ENCODE data around the gene SLC35G4. TPM values are rescaled to one million over a fixed set of nuclear protein-coding genes. Genes with fewer than 3 reads are reported as not detected.
"Not testable (repeated sequence)": the region's sequence is repeated elsewhere in the genome, so short reads cannot be mapped to it uniquely, and the experiment has no call there.

Gene SLC35G4
- total RNA-seq, 2 donors from 2014 or later = not detected

GRCh38 chr18:11591957-11592356 is 17.4 kb upstream of the SLC35G4 start:
- no peaks in the 10 kb centered on the region for H3K36me3 ChIP-seq
- no peaks in the 10 kb centered on the region for H3K27me3 ChIP-seq
- H3K9me3 ChIP-seq = no peaks in the 10 kb centered on the region
- H3K27ac ChIP-seq = no peak overlapping the region
- no peak for DNase-seq (ENCODE audit: low spot score)
- no peak overlapping the region for H3K4me3 ChIP-seq
- H3K4me1 ChIP-seq = no peaks in the 10 kb centered on the region
- TF ChIP-seq CTCF (IDR thresholded peaks at IDR 0.05) = no peak

GRCh38 chr18:11600321-11600720 is 9.1 kb upstream of the SLC35G4 start:
- no peak for DNase-seq (ENCODE audit: low spot score)

GRCh38 chr18:11607906-11608305 is 1.5 kb upstream of the SLC35G4 start:
- Histone ChIP-seq H3K27ac (no peak overlapping the region), H3K4me3 (no peak overlapping the region), H3K4me1 (no peaks in the 10 kb centered on the region), H3K9me3 (no peaks in the 10 kb centered on the region), H3K36me3 (no peaks in the 10 kb centered on the region), H3K27me3 (no peaks in the 10 kb centered on the region)
- no peak for DNase-seq (ENCODE audit: low spot score)
- no peak for TF ChIP-seq CTCF (IDR thresholded peaks at IDR 0.05)

More at GRCh38 chr18:11600321-11600720, 9.1 kb upstream of the SLC35G4 start:
- Histone ChIP-seq H3K36me3 (no peaks in the 10 kb centered on the region), H3K9me3 (peaks cover 0 to 12% of the 10 kb centered on the region in 2 donors), H3K4me1 (no peaks in the 10 kb centered on the region), H3K27me3 (no peaks in the 10 kb centered on the region), H3K4me3 (no peak overlapping the region), H3K27ac (no peak overlapping the region)
- TF ChIP-seq CTCF (IDR thresholded peaks at IDR 0.05) = no peak

GRCh38 chr18:11608618-11609017 is 778 bp upstream of the SLC35G4 start:
- H3K4me1 ChIP-seq; H3K27ac ChIP-seq; H3K9me3 ChIP-seq; H3K4me3 ChIP-seq; H3K36me3 ChIP-seq; DNase-seq (ENCODE audit: low spot score); H3K27me3 ChIP-seq: not testable (repeated sequence)

GRCh38 chr18:11613073-11613472 is 3.7 kb downstream of the SLC35G4 start:
- not testable (repeated sequence) for H3K27ac ChIP-seq; H3K36me3 ChIP-seq; H3K4me3 ChIP-seq; H3K27me3 ChIP-seq; H3K4me1 ChIP-seq; DNase-seq (ENCODE audit: low spot score); H3K9me3 ChIP-seq

GRCh38 chr18:11613611-11614010 is 4.2 kb downstream of the SLC35G4 start:
- H3K27me3 ChIP-seq; H3K4me1 ChIP-seq; H3K4me3 ChIP-seq; H3K9me3 ChIP-seq; DNase-seq (ENCODE audit: low spot score); H3K36me3 ChIP-seq; H3K27ac ChIP-seq: not testable (repeated sequence)

- H3K4me3 ChIP-seq; DNase-seq (ENCODE audit: low spot score); H3K36me3 ChIP-seq; H3K27me3 ChIP-seq; H3K4me1 ChIP-seq; H3K27ac ChIP-seq; H3K9me3 ChIP-seq: not testable (repeated sequence)
Measured at GRCh38 chr18:11614042-11614441, 4.6 kb downstream of the SLC35G4 start.

- H3K4me3 ChIP-seq; H3K27me3 ChIP-seq; H3K36me3 ChIP-seq; H3K9me3 ChIP-seq; H3K27ac ChIP-seq; DNase-seq (ENCODE audit: low spot score); H3K4me1 ChIP-seq: not testable (repeated sequence)
Measured at GRCh38 chr18:11614981-11615380, 5.6 kb downstream of the SLC35G4 start.

- H3K4me3 ChIP-seq; DNase-seq (ENCODE audit: low spot score); H3K36me3 ChIP-seq; H3K27me3 ChIP-seq; H3K9me3 ChIP-seq; H3K4me1 ChIP-seq; H3K27ac ChIP-seq: not testable (repeated sequence)
Measured at GRCh38 chr18:11647310-11647709, 37.9 kb downstream of the SLC35G4 start.

- not testable (repeated sequence) for H3K4me1 ChIP-seq; DNase-seq (ENCODE audit: low spot score); H3K27ac ChIP-seq; H3K9me3 ChIP-seq; H3K27me3 ChIP-seq; H3K4me3 ChIP-seq; H3K36me3 ChIP-seq
Measured at GRCh38 chr18:11647804-11648203, 38.4 kb downstream of the SLC35G4 start.
